Astrocyte of the cerebellum (primary cell): ENCODE data around the gene C19orf73.
A peak's percentile ranks its signal among the peaks of the same experiment; 100 is the strongest.

Experiments used
- DNase-seq: peaks from one replicate; pipeline ENCODE4 v3.0.0-alpha.2; 2011; ENCODE audit warnings: low read depth
- H3K4me3 ChIP-seq: 2 replicates; pipeline ENCODE4 v1.5.1; 2011; ENCODE audit warnings: mild to moderate bottlenecking, low read depth, low read length, moderate library complexity
- in situ Hi-C: cut with HindIII; loops from 2 replicates; pipeline ENCODE4 v1.10.0; 2017; ENCODE audit warnings: low sequenced_read_pairs
- TF ChIP-seq, protein P1 (sequence below): IDR thresholded peaks from 2 replicates; pipeline ENCODE4 v1.5.1; 2012; ENCODE audit warnings: low read length, low read depth, moderate library complexity, mild to moderate bottlenecking; ENCODE audit errors: missing control alignments

The C19orf73 gene

DNA sequence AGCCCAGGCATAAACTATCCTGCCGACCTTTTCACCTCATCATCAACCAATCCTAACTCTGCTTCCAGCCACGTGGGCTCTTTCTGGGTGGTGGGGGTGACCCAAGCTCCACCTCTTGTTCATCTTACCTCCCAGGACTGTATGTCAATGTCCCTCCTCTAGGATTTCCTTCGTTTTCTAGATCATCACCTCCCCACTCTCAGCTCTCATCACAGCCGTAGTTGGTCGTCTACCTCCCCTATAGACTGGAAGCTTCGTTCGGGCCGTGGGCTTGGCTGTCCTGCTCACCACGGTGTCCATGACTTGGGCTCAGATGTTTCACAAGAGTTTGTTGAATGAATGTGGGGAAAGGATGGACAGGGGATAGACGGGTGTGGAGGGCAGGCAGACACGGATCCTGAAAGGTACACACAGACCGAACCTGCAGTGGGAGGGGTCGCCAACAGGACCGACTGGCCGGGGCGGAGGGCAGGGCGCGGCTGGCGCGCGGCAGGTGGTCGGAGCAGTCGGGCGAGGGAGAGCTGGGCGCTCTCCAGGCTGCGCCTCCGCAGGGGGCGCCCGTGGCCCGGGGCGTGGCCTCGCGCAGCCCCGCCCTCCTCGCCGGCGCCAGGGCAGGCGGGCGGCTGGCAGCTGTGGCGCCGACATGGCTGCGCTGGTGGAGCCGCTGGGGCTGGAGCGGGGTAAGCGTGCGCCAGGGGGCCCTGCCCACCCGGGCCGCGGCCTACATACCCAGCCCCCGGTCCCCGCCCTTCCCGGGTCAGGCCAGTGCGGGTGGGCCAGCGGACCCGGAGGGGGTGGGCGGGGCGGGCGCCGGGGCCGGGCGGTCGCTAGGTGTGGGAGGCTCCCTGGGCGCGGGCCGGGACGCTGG, 4.9 kb downstream of the C19orf73 start, which contains the start of gene LIN7B:
TSS of gene LIN7B (plus strand) at position 609 of the 868 bp plus-strand sequence. CDS start at position 644, 35 bp downstream.
- DNase-seq: no peak
- in situ Hi-C loops: loop anchor here (5.0 kb wide), 1 partner anchor 78 kb away; no protein-coding TSS in a partner anchor
- H3K4me3 ChIP-seq: peak within 1 kb of the TSS; percentile 66
- TF ChIP-seq, protein P1, sequence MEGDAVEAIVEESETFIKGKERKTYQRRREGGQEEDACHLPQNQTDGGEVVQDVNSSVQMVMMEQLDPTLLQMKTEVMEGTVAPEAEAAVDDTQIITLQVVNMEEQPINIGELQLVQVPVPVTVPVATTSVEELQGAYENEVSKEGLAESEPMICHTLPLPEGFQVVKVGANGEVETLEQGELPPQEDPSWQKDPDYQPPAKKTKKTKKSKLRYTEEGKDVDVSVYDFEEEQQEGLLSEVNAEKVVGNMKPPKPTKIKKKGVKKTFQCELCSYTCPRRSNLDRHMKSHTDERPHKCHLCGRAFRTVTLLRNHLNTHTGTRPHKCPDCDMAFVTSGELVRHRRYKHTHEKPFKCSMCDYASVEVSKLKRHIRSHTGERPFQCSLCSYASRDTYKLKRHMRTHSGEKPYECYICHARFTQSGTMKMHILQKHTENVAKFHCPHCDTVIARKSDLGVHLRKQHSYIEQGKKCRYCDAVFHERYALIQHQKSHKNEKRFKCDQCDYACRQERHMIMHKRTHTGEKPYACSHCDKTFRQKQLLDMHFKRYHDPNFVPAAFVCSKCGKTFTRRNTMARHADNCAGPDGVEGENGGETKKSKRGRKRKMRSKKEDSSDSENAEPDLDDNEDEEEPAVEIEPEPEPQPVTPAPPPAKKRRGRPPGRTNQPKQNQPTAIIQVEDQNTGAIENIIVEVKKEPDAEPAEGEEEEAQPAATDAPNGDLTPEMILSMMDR: no peak

DNA sequence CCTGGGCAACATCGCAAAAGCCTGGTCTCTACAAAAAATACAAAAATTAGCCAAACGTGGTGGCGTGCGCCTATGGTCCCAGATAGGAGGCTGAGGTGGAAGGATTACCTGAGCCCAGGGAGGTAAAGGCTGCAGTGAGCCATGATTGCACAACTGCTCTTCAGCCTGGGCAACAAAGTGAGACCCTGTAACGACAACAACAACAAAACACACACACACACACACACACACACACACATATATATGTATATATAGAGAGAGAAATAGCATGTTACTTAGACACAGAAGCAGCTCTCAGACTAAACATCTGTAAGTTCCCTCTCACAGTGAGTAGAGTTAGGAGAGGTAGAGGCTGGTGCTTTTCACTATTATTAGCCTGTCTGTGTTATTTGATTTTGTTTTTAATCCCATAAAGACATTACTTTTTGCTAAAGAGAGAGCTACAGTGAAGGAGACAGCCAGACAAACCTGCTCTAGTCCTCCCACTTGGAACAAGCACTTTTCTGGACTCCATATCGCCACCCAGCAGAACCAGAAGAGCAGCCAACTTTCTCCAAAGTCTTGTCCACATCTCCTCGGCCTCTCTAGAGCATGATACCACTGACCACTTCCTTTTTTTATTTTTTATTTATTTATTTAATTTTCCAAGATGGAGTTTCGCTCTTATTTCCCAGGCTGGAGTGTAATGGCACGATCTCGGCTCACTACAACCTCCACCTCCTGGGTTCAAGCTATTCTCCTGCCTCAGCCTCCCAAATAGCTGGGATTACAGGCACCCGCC, 7.5 kb downstream of the C19orf73 start:
- in situ Hi-C loops: loop anchor here (5.0 kb wide), 1 partner anchor 81 kb away; no protein-coding TSS in a partner anchor
- TF ChIP-seq, protein P1: no peak
- no peak for DNase-seq
- no peak overlapping the region for H3K4me3 ChIP-seq

DNA sequence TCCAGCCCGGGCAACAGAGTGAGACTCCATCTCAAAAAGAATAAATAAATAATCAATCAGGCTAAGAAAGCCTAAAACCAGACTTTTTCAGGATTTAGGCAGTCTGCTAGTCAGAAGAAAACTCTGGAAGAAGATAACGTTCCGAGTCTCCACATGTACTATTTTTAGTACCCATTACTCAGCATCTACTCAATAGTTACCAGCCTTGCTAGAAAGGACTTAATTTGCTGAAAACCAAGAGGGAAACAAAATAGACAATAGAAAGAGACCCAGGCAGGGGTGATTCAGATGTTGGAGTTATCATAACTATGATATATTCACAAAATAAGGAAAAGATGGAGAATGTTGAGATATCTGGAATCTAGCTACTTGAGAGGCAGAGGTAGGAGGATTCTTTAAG, 8.4 kb downstream of the C19orf73 start:
- TF ChIP-seq, protein P1: no peak
- H3K4me3 ChIP-seq: no peak overlapping the region
- DNase-seq: no peak
- in situ Hi-C loops: loop anchor here (5.0 kb wide), 1 partner anchor 82 kb away; no protein-coding TSS in a partner anchor

DNA sequence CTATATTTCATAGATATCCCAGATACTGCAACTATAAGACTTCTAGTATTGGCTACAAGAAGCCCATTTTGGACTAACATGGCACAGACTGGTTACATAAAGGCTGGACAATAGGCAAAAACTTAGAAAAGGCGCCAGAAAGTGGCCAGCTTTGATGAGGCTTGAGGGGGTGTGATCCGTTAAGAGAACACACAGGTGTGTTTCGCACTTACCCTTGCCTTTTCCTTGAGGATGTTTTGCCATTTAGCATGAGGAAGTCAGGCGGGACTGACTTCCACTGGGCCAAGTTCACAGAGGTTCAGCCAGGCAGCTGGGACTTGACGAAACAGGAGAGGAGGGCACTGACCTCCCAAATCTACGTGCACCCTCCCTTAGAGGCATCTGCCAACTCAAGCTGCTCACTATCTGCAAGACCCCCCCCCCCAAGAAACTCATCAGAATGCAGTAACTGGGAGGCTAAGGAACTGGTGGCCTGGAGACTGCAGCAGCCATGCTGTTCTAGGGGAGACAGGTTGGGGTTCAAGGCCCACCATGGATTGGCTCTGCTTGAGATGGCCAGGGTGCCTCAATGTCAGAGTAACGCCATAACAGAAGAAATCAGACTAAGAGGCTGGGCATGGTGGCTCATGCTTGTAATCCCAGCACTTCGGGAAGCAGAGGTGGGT, 9.2 kb downstream of the C19orf73 start:
- DNase-seq: no peak
- H3K4me3 ChIP-seq: no peak overlapping the region
- in situ Hi-C loops: loop anchor here (5.0 kb wide), 1 partner anchor 83 kb away; no protein-coding TSS in a partner anchor
- TF ChIP-seq, protein P1: no peak

DNA sequence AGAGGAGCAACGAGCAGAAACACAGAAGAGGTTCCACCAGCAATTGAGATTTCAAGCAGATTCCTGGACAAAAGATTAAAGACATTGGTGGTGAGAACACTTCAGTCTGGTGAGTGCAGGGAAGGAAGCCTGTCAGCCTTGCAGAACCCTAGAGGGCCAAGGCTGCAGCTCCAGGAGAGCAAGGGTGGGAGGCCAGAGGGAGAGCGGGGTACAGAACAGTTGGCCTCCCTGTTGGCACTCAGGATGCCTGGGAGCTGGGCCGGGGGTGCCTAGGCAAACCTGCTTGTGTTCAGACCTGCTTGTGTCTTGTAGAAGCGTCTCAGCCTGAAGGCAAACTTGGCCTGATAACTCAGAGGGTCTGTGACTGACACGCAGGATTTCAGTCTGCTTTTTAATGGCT, 9.9 kb downstream of the C19orf73 start:
- H3K4me3 ChIP-seq: no peak overlapping the region
- no peak for DNase-seq
- TF ChIP-seq, protein P1: no peak
- in situ Hi-C loops: no loop called here
